ENCODE results near the gene PKDCC.

The PKDCC gene

DNA sequence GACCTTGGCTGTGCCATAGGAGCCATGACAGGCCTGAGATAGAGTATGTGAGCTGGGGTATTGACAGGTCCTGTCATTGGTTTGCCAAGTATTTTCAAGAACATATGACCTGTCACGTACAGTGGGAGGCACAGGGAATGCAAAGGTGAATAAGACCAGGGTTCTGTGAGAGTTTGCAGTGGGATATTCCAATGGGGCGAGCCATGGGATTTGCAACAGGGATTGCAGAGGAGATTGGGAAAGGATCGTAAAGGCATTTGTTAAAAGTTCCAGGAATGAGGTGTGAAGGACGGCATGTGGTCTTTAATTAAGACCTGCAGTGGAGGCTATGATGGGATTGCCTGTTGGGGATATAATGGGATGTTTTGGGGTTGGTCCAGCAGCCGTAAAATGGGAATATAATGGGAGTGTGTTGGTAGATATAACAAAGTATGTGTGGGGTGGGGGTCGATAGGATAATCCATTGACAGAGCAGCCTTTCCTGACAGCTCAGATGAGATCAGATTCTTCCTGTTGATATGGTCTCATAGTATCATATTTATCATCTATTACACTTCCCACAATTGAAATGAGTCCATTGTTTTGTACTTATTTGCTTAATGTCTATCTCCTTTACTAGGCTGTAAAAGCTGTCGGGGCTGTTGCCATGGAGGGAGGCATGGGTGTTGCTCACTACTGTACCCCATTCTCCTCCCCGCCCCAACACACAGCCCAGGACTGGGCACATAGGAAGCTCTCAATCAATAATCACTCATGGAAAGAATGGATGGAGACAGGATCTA lies 38.1 kb downstream of the PKDCC start:
- Mint-ChIP-seq H3K27ac (no peak overlapping the region), H3K4me3 (no peak overlapping the region), H3K36me3 (ENCODE audit: insufficient read depth) (no peaks in the 10 kb centered on the region), H3K9me3 (no peaks in the 10 kb centered on the region), H3K4me1 (ENCODE audit: low read depth in 2 of 2) (peaks cover 11 to 30% of the 10 kb centered on the region in 2 donors), H3K27me3 (peaks cover 9 to 12% of the 10 kb centered on the region in 2 donors)
- ATAC-seq (replicated peaks) (peak; percentile 20), DNase-seq (no peak)

DNA sequence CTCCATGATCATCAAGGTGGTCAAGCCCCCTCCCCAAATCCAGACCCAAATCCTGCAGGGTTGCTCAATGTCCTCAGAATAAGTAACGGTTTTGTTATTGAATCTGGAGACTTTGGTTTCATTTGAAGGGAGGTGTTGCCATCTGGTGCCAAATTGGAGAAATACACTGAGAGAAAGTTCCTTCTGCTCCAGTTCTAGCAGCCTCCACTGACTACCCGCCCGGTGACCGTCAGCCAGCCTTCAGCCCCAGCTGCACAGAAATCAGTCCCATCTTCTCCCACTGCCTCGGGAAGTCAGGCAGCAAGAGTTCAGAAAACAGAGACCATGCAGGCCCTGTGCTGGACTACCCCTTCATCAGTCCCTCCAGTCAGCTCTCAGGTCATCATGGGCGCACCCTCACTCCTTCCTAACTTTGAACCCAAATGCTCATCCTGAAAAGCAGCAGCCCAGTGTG lies 38.7 kb downstream of the PKDCC start:
- H3K9me3 Mint-ChIP-seq, result no peaks in the 10 kb centered on the region
- no peak overlapping the region for H3K27ac Mint-ChIP-seq
- peaks cover 11 to 30% of the 10 kb centered on the region in 2 donors for H3K4me1 Mint-ChIP-seq (ENCODE audit: low read depth in 2 of 2)
- H3K4me3 Mint-ChIP-seq, result no peak overlapping the region
- H3K27me3 Mint-ChIP-seq, result peaks cover 9 to 12% of the 10 kb centered on the region in 2 donors
- ATAC-seq (replicated peaks) (peak; percentile 66), DNase-seq (peak; percentile 48 to 63 (median 50))
- no peaks in the 10 kb centered on the region for H3K36me3 Mint-ChIP-seq (ENCODE audit: insufficient read depth)

DNA sequence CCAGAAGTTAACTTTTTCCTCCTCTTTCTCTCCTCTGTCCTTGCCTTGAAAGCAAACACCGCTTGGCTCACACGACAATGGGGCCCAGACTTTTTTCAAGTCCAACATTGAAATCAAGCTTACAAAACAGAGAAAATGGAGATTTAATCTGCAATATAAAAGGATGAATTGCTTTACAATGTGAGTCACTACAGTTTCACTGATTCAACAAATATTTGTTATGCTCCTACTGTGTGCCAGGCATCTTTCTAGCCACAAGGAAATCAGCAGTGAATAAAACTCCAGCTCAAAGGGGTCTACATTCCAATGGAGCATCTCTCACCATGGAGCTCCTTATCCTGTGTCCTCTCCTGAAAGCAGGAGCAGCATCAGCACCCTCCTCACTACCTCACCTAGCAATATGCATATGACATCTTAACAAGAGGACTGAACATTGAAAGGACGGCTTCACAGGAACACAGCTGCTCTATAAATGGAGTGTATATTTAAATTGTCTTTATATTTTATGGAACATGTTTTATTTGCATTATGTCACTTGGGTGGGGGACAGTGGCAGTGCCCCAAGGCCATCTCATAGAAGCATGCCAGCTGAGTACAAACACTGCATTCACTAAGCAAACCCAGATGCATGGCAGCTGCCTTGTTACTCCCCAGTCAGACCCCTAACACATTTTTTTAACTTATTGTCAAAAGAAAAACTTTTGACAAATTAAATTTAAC lies 39.5 kb downstream of the PKDCC start:
- Mint-ChIP-seq H3K27ac (no peak overlapping the region), H3K27me3 (peaks cover 9 to 12% of the 10 kb centered on the region in 2 donors), H3K36me3 (ENCODE audit: insufficient read depth) (no peaks in the 10 kb centered on the region), H3K9me3 (no peaks in the 10 kb centered on the region), H3K4me1 (ENCODE audit: low read depth in 2 of 2) (peaks cover 11 to 34% of the 10 kb centered on the region in 2 donors), H3K4me3 (no peak overlapping the region)
- ATAC-seq (replicated peaks), result no peak
- no peak for DNase-seq

DNA sequence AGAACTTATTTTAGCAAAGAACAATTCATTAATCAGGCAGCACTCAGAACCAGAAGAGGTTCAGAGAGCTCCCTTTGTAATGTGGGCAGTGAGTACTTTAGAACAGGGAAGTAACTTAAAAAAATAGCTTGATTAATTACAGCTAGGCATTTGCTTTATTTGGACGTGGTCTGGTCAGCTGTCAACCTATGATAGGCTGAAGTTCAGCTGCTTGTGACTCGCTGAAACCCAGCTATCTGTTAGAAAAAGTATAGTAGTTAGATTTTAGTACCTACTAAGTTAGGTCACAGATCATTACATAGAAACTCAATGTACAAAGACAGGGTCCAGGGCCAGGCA lies 40.0 kb downstream of the PKDCC start:
- Mint-ChIP-seq H3K4me3 (no peak overlapping the region), H3K9me3 (no peaks in the 10 kb centered on the region)
- ATAC-seq (replicated peaks), result no peak

DNA sequence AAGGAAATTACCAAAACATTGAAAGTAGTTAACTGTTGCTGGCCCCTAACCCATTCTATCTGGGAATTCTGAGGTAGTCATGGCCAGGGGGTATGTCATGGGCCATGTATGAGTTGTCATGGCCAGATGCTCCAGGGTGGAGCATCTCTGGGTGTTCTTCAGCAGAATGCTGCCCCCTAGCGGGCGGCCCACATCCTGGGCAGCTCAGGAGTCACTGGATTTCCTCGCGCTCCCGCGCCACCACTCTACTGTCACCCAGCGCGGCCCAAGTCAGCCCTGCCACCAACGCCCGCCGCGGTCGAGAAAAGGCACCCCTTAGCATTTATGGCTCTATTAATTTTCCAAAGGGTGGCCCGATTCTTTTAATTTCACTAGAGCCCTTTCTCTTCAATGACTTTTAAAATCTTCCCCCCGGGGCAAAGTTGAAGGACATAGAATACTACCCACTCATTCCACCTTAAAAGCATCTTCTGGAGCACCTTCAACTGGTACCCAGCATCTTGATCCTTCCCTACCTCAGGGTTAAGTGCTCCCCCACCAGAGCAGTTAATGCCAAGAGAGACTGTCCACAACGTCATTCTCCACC lies 41.6 kb downstream of the PKDCC start:
- ATAC-seq (replicated peaks), result peak; percentile 90
- Mint-ChIP-seq H3K36me3 (ENCODE audit: insufficient read depth) (no peaks in the 10 kb centered on the region), H3K9me3 (no peaks in the 10 kb centered on the region), H3K4me3 (no peak overlapping the region), H3K27ac (no peak overlapping the region), H3K27me3 (peaks cover 9 to 12% of the 10 kb centered on the region in 2 donors), H3K4me1 (ENCODE audit: low read depth in 2 of 2) (peaks cover 11 to 39% of the 10 kb centered on the region in 2 donors)
- peak in 2 of 3 experiments; percentile 68 to 69 for DNase-seq

More for the DNA sequence above, 40.0 kb downstream of the PKDCC start:
- peaks cover 11 to 36% of the 10 kb centered on the region in 2 donors for H3K4me1 Mint-ChIP-seq (ENCODE audit: low read depth in 2 of 2)
- no peak for DNase-seq
- H3K27ac Mint-ChIP-seq, result no peak overlapping the region
- peaks cover 9 to 12% of the 10 kb centered on the region in 2 donors for H3K27me3 Mint-ChIP-seq
- no peaks in the 10 kb centered on the region for H3K36me3 Mint-ChIP-seq (ENCODE audit: insufficient read depth)

DNA sequence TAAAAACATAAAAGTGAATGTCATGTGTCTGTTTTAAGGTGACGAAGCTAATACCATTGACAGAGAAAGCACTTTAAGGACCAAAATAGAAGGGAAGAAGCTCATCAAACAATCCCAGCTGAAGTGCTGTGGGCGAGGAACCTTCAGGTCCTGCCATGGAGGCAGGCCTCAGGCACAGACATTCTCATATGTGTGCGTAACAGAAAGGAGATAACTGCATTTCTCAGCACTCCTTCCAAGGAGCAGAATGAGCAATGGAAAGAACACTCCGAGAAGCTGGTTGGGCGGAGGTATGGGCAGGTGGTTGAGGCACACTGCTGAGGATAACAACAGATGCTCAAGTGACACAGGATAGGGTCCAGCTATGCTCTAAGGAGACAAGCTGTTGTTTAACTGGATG lies 42.4 kb downstream of the PKDCC start:
- H3K4me1 Mint-ChIP-seq (ENCODE audit: low read depth in 2 of 2), result peaks cover 11 to 33% of the 10 kb centered on the region in 2 donors
- no peaks in the 10 kb centered on the region for H3K9me3 Mint-ChIP-seq
- no peak overlapping the region for H3K27ac Mint-ChIP-seq
- no peaks in the 10 kb centered on the region for H3K36me3 Mint-ChIP-seq (ENCODE audit: insufficient read depth)
- ATAC-seq (replicated peaks) (no peak), DNase-seq (no peak)
- no peak overlapping the region for H3K4me3 Mint-ChIP-seq
- H3K27me3 Mint-ChIP-seq, result peaks cover 9 to 12% of the 10 kb centered on the region in 2 donors

DNA sequence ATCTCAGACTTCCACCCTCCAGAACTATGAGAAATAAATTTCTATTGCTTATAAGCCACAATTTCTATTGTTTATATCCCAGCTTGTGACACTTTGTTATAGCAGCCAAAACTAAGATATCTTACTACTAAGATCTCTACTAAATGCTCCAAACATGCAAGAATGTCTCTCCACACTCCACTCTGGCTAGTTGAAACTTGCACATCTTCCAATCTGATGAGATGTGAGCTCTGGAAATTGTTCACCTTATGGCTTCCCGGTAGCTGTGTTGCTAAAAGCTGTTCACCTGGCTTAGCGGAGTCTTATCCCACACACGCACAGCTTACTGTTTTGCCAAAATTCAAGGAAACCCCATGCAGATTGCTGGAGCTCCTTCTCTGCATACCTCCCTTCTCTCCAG lies 43.9 kb downstream of the PKDCC start:
- no peak overlapping the region for H3K4me3 Mint-ChIP-seq
- peak overlapping the region in 1 of 2 donors; percentile 16 for H3K27ac Mint-ChIP-seq
- DNase-seq (no peak), ATAC-seq (replicated peaks) (no peak)
- peaks cover 1 to 22% of the 10 kb centered on the region in 2 donors for H3K4me1 Mint-ChIP-seq (ENCODE audit: low read depth in 2 of 2)
- no peaks in the 10 kb centered on the region for H3K9me3 Mint-ChIP-seq
- peaks cover 0 to under 1% of the 10 kb centered on the region in 2 donors for H3K27me3 Mint-ChIP-seq
- H3K36me3 Mint-ChIP-seq (ENCODE audit: insufficient read depth), result no peaks in the 10 kb centered on the region

DNA sequence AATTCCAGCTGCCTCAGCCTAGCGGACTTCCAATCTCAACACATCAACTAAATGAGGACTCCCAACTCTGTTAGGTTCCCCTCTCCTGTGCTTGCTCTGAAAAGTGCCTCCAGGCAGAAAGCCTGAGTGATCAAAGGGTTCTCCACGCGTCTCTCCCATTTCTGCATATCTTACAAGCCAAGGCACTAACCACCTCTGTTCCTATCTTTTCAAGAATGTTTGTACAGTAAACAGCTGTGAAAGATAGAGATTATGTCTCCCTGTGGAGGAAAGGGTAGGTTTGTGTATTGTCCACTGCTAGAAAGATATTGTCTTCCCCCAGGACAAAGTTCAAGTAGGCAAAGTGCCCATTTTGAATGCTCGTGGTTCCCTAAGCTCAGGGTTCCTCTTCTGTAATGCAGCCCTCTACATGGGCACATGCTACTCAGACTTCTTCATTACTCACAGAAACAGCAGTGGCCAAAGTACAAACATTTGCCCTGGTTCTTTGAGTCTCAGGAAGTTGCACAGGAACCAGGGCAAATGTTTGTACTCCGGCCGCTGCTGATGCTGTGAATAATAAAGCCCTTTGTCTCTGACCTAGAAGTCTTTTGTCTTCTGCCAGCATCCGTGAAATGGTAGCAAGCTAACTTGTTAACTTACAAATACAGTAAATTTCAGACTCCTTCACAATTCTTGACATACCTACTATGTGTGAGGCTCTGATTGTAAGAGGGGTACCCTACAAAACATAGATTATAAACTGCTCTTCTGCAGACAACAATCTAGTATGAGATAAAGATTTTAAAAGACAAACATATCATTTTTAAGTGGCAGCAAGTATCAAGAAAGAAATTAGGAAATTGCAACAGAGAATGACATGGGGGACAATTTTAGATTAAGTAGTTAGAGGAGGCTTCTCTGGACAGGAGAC lies 44.5 kb downstream of the PKDCC start:
- no peaks in the 10 kb centered on the region for H3K9me3 Mint-ChIP-seq
- H3K27ac Mint-ChIP-seq, result peak overlapping the region in 1 of 2 donors; percentile 42
- DNase-seq, result no peak
- H3K36me3 Mint-ChIP-seq (ENCODE audit: insufficient read depth), result no peaks in the 10 kb centered on the region
- H3K27me3 Mint-ChIP-seq, result no peaks in the 10 kb centered on the region
- peaks cover 3 to 22% of the 10 kb centered on the region in 2 donors for H3K4me1 Mint-ChIP-seq (ENCODE audit: low read depth in 2 of 2)
- ATAC-seq (replicated peaks), result peak; percentile 26
- H3K4me3 Mint-ChIP-seq, result no peak overlapping the region

DNA sequence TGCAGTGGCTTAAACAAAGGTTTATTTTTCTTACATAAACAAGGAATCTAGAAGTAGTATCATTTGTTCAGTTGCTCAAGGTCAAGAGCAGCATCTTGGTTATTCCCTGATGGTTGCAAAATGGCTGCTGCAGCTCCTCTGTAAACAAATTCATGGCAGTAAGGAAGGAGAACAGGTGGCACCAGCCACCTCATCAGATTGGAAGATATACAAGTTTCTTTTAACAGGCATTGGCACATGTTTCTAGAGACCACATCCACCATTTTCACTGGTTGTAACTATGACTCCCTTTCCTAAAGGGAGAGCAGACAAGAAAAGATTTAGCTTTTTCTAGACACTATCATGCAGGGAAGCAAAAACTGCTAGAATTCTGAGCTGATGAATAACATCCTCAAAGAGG lies 46.3 kb downstream of the PKDCC start:
- peaks cover 9% of the 10 kb centered on the region for H3K36me3 Mint-ChIP-seq (ENCODE audit: insufficient read depth)
- H3K4me3 Mint-ChIP-seq, result no peak overlapping the region
- H3K9me3 Mint-ChIP-seq, result no peaks in the 10 kb centered on the region
- peaks cover 19 to 36% of the 10 kb centered on the region in 2 donors for H3K4me1 Mint-ChIP-seq (ENCODE audit: low read depth in 2 of 2)
- H3K27me3 Mint-ChIP-seq, result no peaks in the 10 kb centered on the region
- ATAC-seq (replicated peaks) (no peak), DNase-seq (no peak)
- H3K27ac Mint-ChIP-seq, result no peak overlapping the region

DNA sequence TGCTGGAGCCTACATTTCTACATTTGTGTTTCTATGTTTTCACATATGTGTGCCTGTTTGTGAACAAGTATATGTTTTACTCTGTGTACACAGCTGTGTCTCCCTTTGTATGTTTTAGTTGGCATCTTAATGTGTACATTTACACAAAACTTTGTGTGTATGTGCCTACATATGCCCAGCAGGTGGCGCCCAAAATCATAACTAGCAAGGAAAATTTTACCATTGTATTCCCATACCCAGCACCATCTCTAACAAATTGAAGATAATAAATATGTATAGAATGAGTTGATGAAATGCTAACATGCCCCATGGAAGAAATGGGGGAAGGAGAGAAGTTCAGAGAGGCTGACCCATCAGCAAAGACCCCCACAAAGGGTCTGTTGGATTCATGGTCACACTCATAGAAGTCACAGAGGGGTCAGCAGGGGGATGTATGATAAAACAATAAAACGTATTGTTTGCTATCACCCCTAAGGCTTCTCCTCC lies 48.1 kb downstream of the PKDCC start:
- H3K9me3 Mint-ChIP-seq, result peaks cover 0 to 7% of the 10 kb centered on the region in 2 donors
- H3K27me3 Mint-ChIP-seq, result no peaks in the 10 kb centered on the region
- DNase-seq (peak; percentile 67 to 77 (median 75)), ATAC-seq (replicated peaks) (peak; percentile 69)
- H3K4me1 Mint-ChIP-seq (ENCODE audit: low read depth in 2 of 2), result peaks cover 36 to 48% of the 10 kb centered on the region in 2 donors
- peaks cover 26% of the 10 kb centered on the region for H3K36me3 Mint-ChIP-seq (ENCODE audit: insufficient read depth)
- no peak overlapping the region for H3K4me3 Mint-ChIP-seq
- peak overlapping the region; percentile 21 to 51 for H3K27ac Mint-ChIP-seq

DNA sequence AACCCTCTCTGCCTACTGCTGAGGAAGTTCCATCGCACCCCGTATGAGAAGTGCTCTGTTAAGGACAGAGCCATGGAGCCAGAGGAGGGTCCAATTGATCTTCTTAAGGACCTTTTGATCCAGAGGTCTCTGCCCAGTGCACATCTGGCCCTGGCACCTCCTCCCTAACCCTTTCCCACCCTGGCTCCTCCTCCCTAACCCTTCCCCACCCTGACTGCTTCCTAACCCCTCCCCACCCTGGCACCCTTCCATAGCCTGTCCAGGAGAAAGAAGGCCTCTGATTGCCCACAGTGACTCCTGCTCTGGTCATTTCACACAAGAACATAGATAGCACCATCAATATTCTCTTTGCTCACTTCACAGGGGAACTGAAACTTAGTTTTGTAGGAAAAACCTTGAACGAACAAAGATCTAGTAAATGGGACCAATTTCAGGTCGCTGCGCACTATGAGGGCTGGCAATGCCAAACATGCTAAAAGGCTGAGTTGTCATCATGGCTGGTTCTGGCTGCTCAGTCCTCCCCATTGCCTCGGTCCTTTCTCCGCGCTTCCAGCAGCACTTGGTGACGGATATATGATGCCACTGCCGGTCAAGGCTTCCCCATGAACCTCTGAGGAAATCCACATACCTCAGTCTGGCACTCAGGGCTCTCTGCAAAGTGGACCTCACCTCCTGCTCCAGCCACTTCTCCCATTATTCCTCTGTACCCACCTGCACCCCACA lies 49.2 kb downstream of the PKDCC start:
- DNase-seq (no peak), ATAC-seq (replicated peaks) (no peak)
- Mint-ChIP-seq H3K27me3 (no peaks in the 10 kb centered on the region), H3K4me1 (ENCODE audit: low read depth in 2 of 2) (peaks cover 40 to 52% of the 10 kb centered on the region in 2 donors), H3K9me3 (peaks cover 0 to 7% of the 10 kb centered on the region in 2 donors), H3K27ac (peak overlapping the region; percentile 85 to 89), H3K4me3 (no peak overlapping the region), H3K36me3 (ENCODE audit: insufficient read depth) (peaks cover 34% of the 10 kb centered on the region)
